GM12864 (cell line): ENCODE results near the gene SERHL2.
"Not testable (repeated sequence)": the region's sequence is repeated elsewhere in the genome, so short reads cannot be mapped to it uniquely, and the experiment has no call there.

Experiments used
- DNase-seq: peaks from one replicate; pipeline ENCODE4 v3.0.0-alpha.2; 2011; ENCODE audit warnings: low read depth
- H3K4me3 ChIP-seq: 2 replicates; pipeline ENCODE4 v1.5.1; 2011; ENCODE audit warnings: mild to moderate bottlenecking, low read depth, low read length, control low read depth
- TF ChIP-seq, protein P1 (sequence below): IDR thresholded peaks from 2 replicates; pipeline ENCODE4 v1.5.1; 2011; ENCODE audit warnings: low read depth, mild to moderate bottlenecking, moderate library complexity, low read length, control low read depth, inconsistent platforms; ENCODE audit errors: missing control alignments

The SERHL2 gene, protein sequence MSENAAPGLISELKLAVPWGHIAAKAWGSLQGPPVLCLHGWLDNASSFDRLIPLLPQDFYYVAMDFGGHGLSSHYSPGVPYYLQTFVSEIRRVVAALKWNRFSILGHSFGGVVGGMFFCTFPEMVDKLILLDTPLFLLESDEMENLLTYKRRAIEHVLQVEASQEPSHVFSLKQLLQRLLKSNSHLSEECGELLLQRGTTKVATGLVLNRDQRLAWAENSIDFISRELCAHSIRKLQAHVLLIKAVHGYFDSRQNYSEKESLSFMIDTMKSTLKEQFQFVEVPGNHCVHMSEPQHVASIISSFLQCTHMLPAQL

DNA sequence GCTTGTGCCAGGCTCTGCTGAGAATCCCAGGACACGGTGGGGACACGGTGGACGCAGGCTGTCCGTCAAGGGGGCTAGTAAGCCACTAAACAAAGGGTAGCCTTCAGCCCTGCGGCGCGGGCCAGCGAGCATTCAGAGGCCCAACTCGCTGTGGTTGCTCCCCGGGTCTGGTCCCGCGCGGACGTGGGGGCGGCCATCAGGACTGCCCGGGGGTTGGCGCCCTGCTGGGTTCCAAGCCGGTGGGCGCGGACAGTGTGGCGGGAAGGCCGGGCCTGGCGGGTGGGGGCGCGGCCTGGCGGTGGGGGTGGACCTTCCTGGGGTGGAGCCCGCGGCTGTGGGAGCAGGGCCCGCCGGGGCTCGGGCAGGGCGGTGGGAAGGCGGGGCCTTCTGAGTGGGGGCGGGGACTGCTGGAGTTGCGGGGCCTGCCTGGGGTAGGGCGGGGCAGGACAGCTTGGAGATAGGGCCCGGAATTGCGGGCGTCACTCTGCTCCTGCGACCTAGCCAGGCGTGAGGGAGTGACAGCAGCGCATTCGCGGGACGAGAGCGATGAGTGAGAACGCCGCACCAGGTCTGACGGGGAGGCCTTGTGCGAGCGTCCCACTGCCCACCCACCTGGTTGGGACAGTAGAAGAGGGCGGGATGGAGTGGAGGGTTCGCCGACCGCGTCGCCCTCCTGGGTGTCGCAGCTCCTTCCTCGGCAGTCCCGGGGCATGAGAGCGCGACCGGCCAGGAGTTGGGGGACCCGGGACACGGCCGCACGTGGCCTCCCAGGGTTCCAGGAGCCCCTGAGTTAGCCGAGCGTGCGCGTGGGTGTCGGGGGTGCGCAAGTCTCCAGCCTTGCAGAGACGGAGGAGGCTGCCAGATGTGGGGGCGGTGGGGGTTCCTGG lies at the start of gene SERHL2:
Gene SERHL2, plus strand, starts transcription at position 482 of the 887 bp plus-strand sequence. Its CDS starts 65 bp downstream, at position 547.
- H3K4me3 ChIP-seq: peak within 1 kb of the TSS; percentile 45
- no peak for DNase-seq
- TF ChIP-seq, protein P1, sequence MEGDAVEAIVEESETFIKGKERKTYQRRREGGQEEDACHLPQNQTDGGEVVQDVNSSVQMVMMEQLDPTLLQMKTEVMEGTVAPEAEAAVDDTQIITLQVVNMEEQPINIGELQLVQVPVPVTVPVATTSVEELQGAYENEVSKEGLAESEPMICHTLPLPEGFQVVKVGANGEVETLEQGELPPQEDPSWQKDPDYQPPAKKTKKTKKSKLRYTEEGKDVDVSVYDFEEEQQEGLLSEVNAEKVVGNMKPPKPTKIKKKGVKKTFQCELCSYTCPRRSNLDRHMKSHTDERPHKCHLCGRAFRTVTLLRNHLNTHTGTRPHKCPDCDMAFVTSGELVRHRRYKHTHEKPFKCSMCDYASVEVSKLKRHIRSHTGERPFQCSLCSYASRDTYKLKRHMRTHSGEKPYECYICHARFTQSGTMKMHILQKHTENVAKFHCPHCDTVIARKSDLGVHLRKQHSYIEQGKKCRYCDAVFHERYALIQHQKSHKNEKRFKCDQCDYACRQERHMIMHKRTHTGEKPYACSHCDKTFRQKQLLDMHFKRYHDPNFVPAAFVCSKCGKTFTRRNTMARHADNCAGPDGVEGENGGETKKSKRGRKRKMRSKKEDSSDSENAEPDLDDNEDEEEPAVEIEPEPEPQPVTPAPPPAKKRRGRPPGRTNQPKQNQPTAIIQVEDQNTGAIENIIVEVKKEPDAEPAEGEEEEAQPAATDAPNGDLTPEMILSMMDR: no peak

DNA sequence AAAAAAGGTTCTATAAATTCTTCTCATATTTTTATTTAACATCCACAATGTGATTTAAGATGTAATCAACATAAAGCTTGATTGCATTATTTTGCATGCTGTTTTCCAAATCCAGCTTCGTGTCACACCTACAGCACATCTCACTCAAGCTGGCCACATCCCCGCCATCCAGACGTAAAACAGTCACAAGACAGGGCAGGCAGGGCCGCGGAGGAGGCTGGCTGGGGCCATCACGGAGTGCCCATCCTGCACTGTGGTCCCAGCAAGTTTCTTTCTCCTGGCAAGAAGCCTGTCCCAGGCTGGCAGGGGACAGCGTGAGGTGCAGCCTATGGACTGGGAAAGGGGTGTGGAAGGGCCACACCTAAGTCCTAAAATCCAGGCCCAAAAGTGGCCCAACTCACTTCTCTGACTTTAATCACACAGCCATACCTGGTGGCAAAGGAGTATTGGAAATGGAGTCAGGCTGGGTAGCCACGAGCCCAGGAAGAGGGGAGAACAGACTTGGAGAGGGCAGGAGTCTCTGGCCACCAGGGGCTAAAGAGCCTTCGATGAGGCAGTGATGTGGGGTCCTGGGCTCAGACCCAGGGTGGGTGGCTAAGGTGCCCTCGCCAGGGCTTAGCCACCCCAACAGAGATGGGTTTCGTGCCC lies 45.3 kb upstream of the SERHL2 start:
- not testable (repeated sequence) for H3K4me3 ChIP-seq, DNase-seq

DNA sequence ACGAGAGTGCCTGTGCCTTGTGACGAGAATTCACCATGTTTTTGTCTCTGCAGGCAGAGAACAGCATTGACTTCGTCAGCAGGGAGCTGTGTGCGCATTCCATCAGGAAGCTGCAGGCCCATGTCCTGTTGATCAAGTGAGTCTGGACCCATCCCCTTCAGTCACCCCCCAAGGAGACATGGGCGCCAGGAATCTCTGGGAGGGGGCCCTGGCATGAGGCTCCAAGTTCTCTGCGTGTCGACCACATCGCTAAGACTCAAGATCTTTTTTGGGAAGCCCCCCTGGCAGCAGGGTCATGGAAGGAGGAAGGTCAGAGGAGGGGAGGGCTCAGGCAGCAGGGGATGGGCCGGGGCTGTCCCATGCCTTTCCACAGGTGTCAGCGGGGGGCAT lies 44.8 kb upstream of the SERHL2 start:
- not testable (repeated sequence) for DNase-seq, H3K4me3 ChIP-seq

DNA sequence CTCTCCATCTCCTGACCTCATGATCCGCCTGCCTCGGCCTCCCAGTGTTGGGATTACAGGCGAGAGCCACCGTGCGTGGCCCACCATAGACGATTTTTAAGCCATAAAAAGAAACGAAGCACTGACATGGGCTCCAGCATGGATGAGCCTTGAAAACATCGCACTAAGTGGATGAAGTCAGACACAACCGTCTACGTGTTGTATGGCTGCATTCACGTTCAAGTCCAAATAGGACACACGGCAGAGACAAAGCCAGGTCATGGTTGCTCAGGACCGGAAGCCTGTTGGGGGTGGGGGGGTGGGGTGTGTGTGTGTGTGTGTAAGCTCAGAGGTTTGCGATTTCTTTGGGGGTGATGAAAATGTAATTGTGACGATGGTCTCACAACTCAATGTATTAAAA lies 44.2 kb upstream of the SERHL2 start:
- TF ChIP-seq, protein P1: no peak
- no peak for DNase-seq
- H3K4me3 ChIP-seq: no peak overlapping the region

DNA sequence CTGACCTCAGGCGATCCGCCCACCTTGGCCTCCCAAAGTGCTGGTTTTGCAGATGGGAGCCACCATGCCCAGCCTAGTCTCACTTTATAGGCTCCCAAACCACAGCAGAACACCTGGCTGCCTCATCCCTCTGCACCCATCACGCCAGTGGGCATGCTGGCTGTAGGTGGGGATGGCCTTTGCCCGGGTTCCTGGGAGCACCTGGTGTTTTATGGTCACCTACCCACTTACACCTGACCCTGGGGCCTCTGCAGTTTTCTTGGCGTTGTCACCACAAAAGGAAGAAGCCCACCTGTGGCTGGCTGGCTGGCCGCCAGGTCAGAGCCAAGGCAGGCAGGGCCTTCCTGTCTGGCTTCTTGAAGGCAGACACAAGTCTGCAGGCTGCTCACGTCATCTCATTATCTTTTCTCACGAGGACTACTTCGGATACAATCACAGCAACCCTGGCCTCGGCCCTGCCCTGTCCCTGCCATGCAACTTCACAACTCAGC lies 42.3 kb upstream of the SERHL2 start:
- TF ChIP-seq, protein P1: no peak
- DNase-seq: no peak
- H3K4me3 ChIP-seq: no peak overlapping the region

DNA sequence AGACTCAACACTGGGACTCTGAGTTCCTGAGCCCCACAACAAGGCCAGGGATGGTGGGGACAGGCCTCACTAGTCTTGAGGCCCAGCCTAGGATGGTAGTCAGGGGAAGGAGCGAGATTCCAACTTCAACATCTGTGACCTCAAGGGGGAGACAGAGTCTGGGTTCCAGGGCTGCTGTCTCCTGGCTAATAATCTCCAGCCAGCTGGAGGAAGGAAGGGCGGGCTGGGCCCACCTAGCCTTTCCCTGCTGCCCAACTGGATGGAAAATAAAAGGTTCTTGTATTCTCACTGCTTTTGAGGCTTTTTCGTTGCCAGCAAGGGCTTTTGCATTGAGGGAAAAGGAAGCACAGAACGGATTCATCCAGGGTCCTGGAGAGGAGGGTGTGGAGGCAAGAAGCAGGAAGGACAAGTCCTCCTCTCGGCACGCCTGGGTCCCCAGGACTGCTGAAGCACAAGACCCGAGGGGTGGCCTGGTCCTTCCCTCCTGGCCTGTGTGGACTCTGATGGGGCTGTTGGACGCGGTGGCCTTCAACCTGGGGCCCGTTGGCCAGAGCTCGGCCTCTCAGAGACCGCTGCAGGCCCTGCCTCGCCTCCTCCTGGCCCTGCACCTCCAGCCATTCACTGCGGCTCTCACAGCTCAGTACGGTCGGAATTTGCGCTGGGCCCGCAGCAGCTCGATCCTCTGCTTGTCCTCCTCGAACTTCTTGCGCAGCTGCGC lies 41.3 kb upstream of the SERHL2 start:
- not testable (repeated sequence) for DNase-seq, H3K4me3 ChIP-seq

DNA sequence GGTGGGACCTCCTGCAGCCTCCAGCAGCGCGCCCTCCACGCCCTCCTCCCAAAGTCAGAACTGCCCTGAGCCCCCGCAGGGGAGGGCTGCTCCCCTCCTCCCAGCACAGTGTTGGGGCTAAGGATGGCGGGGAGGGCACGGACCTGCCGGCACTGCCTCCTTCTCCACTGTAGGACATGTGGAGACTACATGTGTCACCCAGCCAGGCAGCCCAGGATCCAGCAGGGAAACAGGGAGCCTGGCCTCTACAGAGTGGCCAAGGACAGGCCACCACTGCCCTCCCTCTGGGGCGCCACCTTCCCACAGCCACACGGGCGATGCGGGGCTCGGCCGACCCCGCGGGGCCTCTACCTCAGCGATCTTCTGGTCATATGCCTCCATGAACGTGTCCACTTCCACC lies 39.4 kb upstream of the SERHL2 start:
- H3K4me3 ChIP-seq, DNase-seq: not testable (repeated sequence)

DNA sequence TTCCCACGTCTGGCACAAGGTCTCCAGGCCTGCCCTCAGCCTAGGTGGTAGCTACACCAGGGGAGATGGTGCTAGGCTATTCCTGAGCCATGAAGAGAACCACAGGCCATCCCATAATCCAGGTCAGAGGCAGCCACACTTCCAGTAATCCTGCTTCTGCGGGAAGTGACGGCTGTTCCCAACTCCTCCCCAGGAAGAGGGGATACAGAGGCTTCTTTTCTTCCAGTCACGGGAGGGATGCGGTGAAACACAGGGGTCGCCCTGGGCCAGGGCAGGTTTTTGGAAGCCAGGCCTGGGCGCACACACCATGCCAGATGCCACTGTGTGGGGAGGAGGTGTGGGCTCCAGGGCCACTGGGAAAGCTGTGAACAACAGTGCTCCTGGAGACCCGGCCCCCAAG lies 38.5 kb upstream of the SERHL2 start:
- DNase-seq, H3K4me3 ChIP-seq: not testable (repeated sequence)

DNA sequence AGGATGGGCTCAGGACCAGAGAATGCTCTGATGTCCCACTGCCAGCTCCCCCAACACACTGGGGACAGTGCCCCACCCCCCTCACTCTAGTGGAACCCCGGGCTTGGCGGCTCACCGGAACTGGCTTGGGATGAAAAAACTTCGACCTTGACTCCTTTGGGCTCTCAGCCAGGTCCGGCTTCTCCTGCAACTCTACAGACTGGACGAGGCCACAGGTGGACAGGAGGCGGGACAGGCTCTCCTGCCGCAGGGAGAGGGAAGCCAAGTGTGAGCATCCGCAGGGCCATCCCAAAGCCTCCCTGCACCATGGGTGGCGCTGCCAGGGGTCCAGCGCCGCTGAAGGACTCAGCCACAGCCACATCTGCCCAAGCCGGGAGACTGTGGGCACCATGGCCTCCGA lies 37.9 kb upstream of the SERHL2 start:
- TF ChIP-seq, protein P1: no peak
- H3K4me3 ChIP-seq: no peak overlapping the region
- DNase-seq: no peak

DNA sequence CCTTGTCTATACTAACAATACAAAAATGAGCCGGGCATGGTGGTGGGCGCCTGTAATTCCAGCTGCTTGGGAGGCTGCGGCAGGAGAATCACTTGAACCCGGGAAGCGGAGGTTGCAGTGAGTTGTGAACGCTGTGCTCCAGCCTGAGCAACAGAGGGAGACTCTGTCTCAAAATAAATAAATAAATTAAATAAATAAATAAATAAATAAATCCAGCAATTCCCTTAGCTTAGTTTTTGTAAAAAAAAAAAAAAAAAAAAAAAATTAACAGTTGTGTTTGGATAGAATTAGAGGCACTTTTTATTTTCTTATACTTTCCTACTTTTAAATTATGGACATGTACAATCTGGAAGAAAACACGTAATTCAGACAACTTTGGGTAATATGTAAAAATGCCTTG lies 36.7 kb upstream of the SERHL2 start:
- DNase-seq, H3K4me3 ChIP-seq: not testable (repeated sequence)

DNA sequence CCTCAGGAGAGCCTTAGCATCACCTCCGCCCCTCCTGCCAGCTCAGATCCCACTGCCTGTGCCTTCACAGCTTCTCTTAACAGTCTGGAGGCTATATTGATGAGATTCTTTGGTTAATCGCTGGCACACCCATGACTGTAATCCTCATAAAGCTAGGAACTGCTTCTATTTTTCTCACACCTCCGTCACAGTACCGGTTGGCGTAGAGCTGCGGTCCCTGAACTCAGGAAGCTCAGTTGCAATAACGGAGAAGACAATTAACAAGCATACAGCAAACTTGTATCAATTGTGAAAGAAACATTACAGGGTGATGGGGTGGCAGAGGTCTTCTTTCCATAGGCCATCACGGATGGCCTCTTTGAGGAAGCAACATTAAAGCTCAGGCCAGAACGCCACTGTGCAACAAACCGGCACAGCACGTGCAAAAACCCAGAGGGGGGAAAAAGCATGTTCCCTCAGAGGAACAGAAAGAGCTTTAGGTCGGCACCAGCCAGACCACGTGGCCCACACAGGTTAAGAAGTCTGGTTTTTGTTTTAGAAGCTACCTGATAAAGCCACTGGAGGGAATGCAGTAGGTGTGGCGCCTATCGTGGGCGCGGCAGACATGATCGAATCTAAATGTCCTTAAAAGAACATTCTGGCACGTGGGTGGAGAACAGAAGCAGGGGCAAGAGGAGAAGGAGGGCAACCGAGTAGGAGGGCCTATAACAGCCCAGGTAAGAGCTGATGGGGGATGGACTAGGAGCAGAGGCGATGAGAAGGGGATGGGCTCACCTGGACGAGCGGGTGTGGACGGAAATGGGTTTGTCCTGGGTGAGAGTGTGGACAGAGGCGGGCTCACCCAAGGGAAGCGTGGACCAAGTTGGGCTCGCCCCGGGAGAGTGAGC lies 34.9 kb upstream of the SERHL2 start:
- DNase-seq: not testable (repeated sequence)
- peak overlapping the region; percentile 89 for H3K4me3 ChIP-seq
